ENCODE results near the gene CHRNA4. TPM values are rescaled to one million over a fixed set of nuclear protein-coding genes. Genes with fewer than 3 reads are reported as not detected.

CHRNA4 gene
- total and polyA plus RNA-seq, 2 of the 4 experiments (the other 2 are of a cell fraction), result not detected

DNA sequence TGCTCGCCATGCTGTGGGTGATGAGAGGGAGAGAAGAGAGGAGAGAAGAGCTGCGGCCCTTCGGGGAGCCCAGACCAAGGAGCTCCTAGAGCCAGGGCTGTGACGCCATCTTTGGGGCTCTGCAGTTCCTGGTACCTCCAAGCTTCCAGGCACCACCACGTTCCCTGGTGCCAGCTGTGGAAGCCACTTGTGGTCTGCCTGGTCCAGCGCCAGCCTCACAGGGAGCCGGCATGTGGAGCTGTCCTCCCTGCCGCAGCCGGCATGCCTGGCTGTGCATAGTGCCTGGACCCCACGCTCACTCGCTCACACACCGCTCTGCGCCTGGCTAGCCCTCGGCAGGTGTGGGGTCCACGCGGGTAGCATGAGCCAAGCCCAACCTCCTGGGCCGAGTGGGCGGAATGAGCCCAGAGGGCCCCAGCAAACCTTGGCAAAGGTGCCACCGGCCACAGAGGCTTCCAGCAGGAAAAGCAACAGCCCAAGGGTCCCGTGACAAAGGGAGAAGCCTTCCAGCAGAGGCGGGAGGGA lies 19.3 kb upstream of the CHRNA4 start:
- DNase-seq (no peak), ATAC-seq (ENCODE audit: low read depth) (no peak)
- Histone ChIP-seq H3K4me3 (ENCODE audit: insufficient read depth, low read depth, low read length) (no peak overlapping the region), H3K4me2 (ENCODE audit: low read depth, low read length) (no peak overlapping the region), H3K14ac (replicated peaks; ENCODE audit: low read depth, low read length) (no peak overlapping the region), H3K79me1 (ENCODE audit: low read depth in 1 of 2, low read length in 2 of 2) (no peaks in the 10 kb centered on the region), H2BK15ac (ENCODE audit: low read depth, low read length) (no peak overlapping the region), H3K9me1 (ENCODE audit: insufficient read depth, low read length) (no peaks in the 10 kb centered on the region), H3K56ac (ENCODE audit: extremely low read depth, insufficient read depth, low read length) (no peak overlapping the region), H2AFZ (replicated peaks; ENCODE audit: low read length, poor library complexity) (no peak overlapping the region), H3K27me3 (ENCODE audit: control insufficient read depth, insufficient read depth, low read length) (peaks cover 22% of the 10 kb centered on the region), H4K8ac (ENCODE audit: low read depth in 2 of 2, low read length in 2 of 2) (no peak overlapping the region), H3K23ac (ENCODE audit: low read depth, low read length) (no peak overlapping the region), H4K5ac (ENCODE audit: low read depth, low read length) (no peak overlapping the region), H3K36me3 (ENCODE audit: control insufficient read depth, insufficient read depth, low read length) (no peaks in the 10 kb centered on the region), H2BK20ac (ENCODE audit: low read depth, low read length) (no peak overlapping the region), H3K18ac (ENCODE audit: low read depth, low read length) (no peak overlapping the region), H3K4me1 (ENCODE audit: control insufficient read depth, insufficient read depth, low read length) (no peaks in the 10 kb centered on the region), H2BK120ac (ENCODE audit: low read depth, low read length) (no peak overlapping the region), H3K4ac (ENCODE audit: low read depth, low read length) (no peak overlapping the region), H2AK9ac (replicated peaks; ENCODE audit: low read depth, low read length, poor library complexity) (no peak overlapping the region), H3K27ac (ENCODE audit: insufficient read depth, low read length) (no peak overlapping the region), H4K91ac (ENCODE audit: insufficient read depth, low read depth, low read length) (no peak overlapping the region), H3K9me3 (ENCODE audit: control insufficient read depth, insufficient read depth, low read length) (0 out of 2 replicates have a peak, but pooled peaks cover 1% of the 10 kb centered on the region), H3K9ac (ENCODE audit: low read depth, low read length) (no peak overlapping the region), H2BK5ac (ENCODE audit: low read depth, low read length, poor library complexity, severe bottlenecking) (no peak overlapping the region), H4K20me1 (ENCODE audit: insufficient read depth, low read length) (no peaks in the 10 kb centered on the region; the same call in 1 of the 2 replicates), H2AK5ac (ENCODE audit: low read depth, low read length) (no peak overlapping the region)
- no TSS peak for BruUV-seq (replicated peaks)
- CTCF ChIA-PET, result interaction anchor here (1.3 to 3.4 kb wide), 2 partner anchors 71 to 108 kb away, joined by 3 to 30 read pairs; partner anchors contain the start of gene ARFGAP1
- 89% methylated on average over 13 of the region's 21 CpGs; no CpG with 5 or more reads in 1 of the 2 experiments for WGBS, 2 experiments (ENCODE audit: extremely low coverage in 2 of 2, insufficient read length in 1 of 2)
- dilution Hi-C loops (cut with HindIII; ENCODE audit: low sequenced_read_pairs, unreplicated experiment) (no loop called here), in situ Hi-C loops (cut with MboI; ENCODE audit: low sequenced_read_pairs) (no loop called here), intact Hi-C loops (cut with micrococcal nuclease) (loop anchor here (5.0 kb wide), 2 partner anchors 158 to 323 kb away; no protein-coding TSS in a partner anchor)
- TF ChIP-seq MAFK (IDR thresholded peaks at IDR 0.05; ENCODE audit: low read depth, low read length) (no peak), FOS (IDR thresholded peaks at IDR 0.05; ENCODE audit: low read depth, low read length) (no peak), POLR2A (IDR thresholded peaks at IDR 0.05; ENCODE audit: low read depth, low read length) (no peak), MAZ (IDR thresholded peaks at IDR 0.05; ENCODE audit: borderline replicate concordance, low read depth, low read length) (no peak), RAD21 (IDR thresholded peaks at IDR 0.05; ENCODE audit: low read length) (no peak), BHLHE40 (IDR thresholded peaks at IDR 0.05; ENCODE audit: low read depth, low read length) (no peak), RCOR1 (IDR thresholded peaks at IDR 0.05; ENCODE audit: insufficient replicate concordance, low read length) (no peak), NFE2L2 (IDR thresholded peaks at IDR 0.05; ENCODE audit: low read depth, low read length) (no peak), CEBPB (IDR thresholded peaks at IDR 0.05; ENCODE audit: low read depth, low read length) (no peak), MXI1 (IDR thresholded peaks at IDR 0.05; ENCODE audit: borderline replicate concordance, low read depth, low read length) (no peak), CHD1 (IDR thresholded peaks at IDR 0.05; ENCODE audit: low read depth, low read length) (no peak), SMC3 (IDR thresholded peaks at IDR 0.05; ENCODE audit: low read depth, low read length) (no peak), RFX5 (IDR thresholded peaks at IDR 0.05; ENCODE audit: low read depth, low read length) (no peak)
- TF ChIP-seq, protein P1, sequence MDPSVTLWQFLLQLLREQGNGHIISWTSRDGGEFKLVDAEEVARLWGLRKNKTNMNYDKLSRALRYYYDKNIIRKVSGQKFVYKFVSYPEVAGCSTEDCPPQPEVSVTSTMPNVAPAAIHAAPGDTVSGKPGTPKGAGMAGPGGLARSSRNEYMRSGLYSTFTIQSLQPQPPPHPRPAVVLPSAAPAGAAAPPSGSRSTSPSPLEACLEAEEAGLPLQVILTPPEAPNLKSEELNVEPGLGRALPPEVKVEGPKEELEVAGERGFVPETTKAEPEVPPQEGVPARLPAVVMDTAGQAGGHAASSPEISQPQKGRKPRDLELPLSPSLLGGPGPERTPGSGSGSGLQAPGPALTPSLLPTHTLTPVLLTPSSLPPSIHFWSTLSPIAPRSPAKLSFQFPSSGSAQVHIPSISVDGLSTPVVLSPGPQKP (IDR thresholded peaks at IDR 0.05; ENCODE audit: borderline replicate concordance, low read depth, low read length), result no peak
- TF ChIP-seq, protein P2, sequence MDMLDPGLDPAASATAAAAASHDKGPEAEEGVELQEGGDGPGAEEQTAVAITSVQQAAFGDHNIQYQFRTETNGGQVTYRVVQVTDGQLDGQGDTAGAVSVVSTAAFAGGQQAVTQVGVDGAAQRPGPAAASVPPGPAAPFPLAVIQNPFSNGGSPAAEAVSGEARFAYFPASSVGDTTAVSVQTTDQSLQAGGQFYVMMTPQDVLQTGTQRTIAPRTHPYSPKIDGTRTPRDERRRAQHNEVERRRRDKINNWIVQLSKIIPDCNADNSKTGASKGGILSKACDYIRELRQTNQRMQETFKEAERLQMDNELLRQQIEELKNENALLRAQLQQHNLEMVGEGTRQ (IDR thresholded peaks at IDR 0.05; ENCODE audit: low read depth, low read length), result no peak
- TF ChIP-seq, protein P3, sequence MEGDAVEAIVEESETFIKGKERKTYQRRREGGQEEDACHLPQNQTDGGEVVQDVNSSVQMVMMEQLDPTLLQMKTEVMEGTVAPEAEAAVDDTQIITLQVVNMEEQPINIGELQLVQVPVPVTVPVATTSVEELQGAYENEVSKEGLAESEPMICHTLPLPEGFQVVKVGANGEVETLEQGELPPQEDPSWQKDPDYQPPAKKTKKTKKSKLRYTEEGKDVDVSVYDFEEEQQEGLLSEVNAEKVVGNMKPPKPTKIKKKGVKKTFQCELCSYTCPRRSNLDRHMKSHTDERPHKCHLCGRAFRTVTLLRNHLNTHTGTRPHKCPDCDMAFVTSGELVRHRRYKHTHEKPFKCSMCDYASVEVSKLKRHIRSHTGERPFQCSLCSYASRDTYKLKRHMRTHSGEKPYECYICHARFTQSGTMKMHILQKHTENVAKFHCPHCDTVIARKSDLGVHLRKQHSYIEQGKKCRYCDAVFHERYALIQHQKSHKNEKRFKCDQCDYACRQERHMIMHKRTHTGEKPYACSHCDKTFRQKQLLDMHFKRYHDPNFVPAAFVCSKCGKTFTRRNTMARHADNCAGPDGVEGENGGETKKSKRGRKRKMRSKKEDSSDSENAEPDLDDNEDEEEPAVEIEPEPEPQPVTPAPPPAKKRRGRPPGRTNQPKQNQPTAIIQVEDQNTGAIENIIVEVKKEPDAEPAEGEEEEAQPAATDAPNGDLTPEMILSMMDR (conservative IDR thresholded peaks at IDR 0.05; ENCODE audit: low read depth, low read length), result no peak
- POLR2A ChIA-PET (ENCODE audit: unreplicated experiment), result no interaction called here
